22Rv1 (cell line): Measurements from ENCODE around the gene TCEAL9.

Experiments
- CTCF ChIP-seq: fragments of 450-650 bp; IDR thresholded peaks from 2 replicates; pipeline ENCODE4 v1.5.1; 2017; ENCODE audit warnings: mild to moderate bottlenecking
- ZFX ChIP-seq: fragments of 450-650 bp; IDR thresholded peaks from 2 replicates; pipeline ENCODE4 v1.6.1; 2017; ENCODE audit warnings: antibody characterized with exemption, borderline replicate concordance

- TF ChIP-seq CTCF (no peak), ZFX (no peak)
Measured at GRCh38 chrX:103363046-103363445, 6.7 kb downstream of the TCEAL9 start.
